Brain microvascular endothelial cell (primary cell): ENCODE data around the gene TNFRSF14.
A peak's percentile ranks its signal among the peaks of the same experiment; 100 is the strongest.

Experiments used
- DNase-seq: peaks from one replicate; pipeline ENCODE4 v3.0.0-alpha.2; 2020
- H3K27ac ChIP-seq: fragments of 250-450 bp; sonication (Bioruptor Pico); 2 replicates; pipeline ENCODE4 v1.5.1; 2020; ENCODE audit warnings: mild to moderate bottlenecking, moderate library complexity
- H3K27me3 ChIP-seq: fragments of 250-450 bp; sonication (Bioruptor Pico); replicated peaks from 2 replicates; pipeline ENCODE4 v1.5.1; 2020; ENCODE audit warnings: mild to moderate bottlenecking
- H3K36me3 ChIP-seq: fragments of 250-450 bp; sonication (Bioruptor Pico); replicated peaks from 2 replicates; pipeline ENCODE4 v1.5.1; 2020; ENCODE audit warnings: mild to moderate bottlenecking
- H3K4me3 ChIP-seq: 2 replicates; pipeline ENCODE4 v1.5.1; 2011; ENCODE audit warnings: low read depth, mild to moderate bottlenecking, control low read depth, low read length, moderate library complexity
- CTCF ChIP-seq: IDR thresholded peaks from 2 replicates; pipeline ENCODE4 v1.5.1; 2011; ENCODE audit warnings: low read depth, mild to moderate bottlenecking, moderate library complexity, low read length, control low read depth, inconsistent platforms; ENCODE audit errors: missing control alignments
- in situ Hi-C: cut with HindIII; loops from 2 replicates; pipeline ENCODE4 v1.10.0; 2017; ENCODE audit warnings: low sequenced_read_pairs, low pct_ligation_motif_present

TNFRSF14 gene

DNA sequence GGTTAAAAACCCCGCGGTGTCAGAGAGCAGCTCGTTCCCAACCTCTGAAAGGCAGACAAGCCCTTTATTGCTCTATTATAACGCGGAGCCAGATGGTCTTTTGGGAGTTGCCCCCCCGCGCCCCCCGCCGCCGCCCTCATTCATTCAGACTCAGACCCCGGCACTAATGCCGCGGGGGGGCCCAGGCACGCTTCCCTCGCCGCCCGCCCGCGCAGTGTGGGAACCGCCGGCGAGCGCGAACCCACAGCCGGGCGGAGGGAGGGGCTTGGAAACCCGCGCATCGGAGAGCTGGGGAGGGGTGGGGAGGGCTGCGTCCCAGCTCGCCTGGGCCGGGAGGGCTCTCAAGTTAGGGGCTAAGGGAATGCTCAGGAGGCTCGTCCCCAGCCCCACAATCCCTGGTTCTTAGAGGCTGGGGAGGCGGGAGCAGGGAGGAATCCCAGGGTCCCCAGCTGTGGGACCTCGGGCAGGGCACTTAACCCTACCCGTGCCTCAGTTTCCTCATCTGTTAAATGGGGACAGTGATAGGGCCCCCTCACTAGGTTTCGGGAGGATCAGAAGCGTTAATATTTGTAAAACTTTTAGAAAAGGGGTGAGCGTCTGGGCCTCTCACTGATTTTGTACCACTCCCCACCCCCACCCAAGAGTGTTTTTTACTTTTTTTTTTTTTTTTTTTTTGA is 15.2 kb upstream of the TNFRSF14 start:
- Histone ChIP-seq H3K27me3 (no peaks in the 10 kb centered on the region), H3K4me3 (no peak overlapping the region), H3K27ac (no peak overlapping the region), H3K36me3 (no peaks in the 10 kb centered on the region)
- no peak for TF ChIP-seq CTCF
- no peak for DNase-seq
- in situ Hi-C loops = no loop called here

- no peak for TF ChIP-seq CTCF
- no peaks in the 10 kb centered on the region for H3K36me3 ChIP-seq
- in situ Hi-C loops = no loop called here
- no peaks in the 10 kb centered on the region for H3K27me3 ChIP-seq
- H3K4me3 ChIP-seq = no peak overlapping the region
- H3K27ac ChIP-seq = no peak overlapping the region
- DNase-seq = no peak
Measured at GRCh38 chr1:2541619-2542245, 14.4 kb upstream of the TNFRSF14 start.

DNA sequence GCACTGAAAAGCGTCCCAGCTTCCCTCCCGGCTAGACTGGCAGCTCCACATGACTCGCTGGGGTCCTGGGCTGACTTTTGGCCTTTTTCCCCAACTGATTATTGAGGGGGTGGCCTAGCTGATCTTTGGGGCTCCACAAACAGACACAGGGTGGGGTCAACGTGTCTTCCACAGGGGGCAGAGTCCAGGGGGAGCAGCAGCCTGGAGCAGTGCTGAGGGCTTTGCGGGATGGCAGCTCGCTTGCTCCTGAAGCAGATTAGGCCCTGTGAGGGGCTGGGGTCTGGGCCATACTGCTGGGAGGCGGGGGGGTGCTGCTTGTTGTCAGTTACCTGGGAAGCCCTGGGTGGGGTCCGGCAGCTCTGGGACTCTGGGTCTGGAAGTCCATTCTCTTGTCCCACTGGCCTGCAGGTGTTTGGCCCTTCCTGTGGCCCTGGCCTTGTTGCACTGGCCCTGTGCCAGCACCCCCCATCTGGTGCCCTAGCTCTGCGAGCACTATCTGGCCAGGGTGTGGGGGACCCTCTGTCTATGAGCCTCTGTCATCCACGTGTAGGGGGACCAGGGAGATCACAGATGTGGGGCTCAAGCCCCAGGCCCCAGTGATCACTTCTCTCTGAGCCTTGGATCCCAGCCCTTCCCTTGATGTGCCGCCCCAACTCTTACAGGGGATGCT is 13.8 kb upstream of the TNFRSF14 start:
- in situ Hi-C loops = no loop called here
- H3K36me3 ChIP-seq = no peaks in the 10 kb centered on the region
- no peak overlapping the region for H3K27ac ChIP-seq
- no peaks in the 10 kb centered on the region for H3K27me3 ChIP-seq
- TF ChIP-seq CTCF = no peak
- no peak for DNase-seq
- H3K4me3 ChIP-seq = no peak overlapping the region

- no peak for DNase-seq
- peak; percentile 3 for TF ChIP-seq CTCF
- Histone ChIP-seq H3K27ac (peak overlapping the region; percentile 2), H3K4me3 (no peak overlapping the region), H3K27me3 (no peaks in the 10 kb centered on the region), H3K36me3 (no peaks in the 10 kb centered on the region)
- in situ Hi-C loops = no loop called here
Measured at GRCh38 chr1:2543543-2544092, 12.6 kb upstream of the TNFRSF14 start.

DNA sequence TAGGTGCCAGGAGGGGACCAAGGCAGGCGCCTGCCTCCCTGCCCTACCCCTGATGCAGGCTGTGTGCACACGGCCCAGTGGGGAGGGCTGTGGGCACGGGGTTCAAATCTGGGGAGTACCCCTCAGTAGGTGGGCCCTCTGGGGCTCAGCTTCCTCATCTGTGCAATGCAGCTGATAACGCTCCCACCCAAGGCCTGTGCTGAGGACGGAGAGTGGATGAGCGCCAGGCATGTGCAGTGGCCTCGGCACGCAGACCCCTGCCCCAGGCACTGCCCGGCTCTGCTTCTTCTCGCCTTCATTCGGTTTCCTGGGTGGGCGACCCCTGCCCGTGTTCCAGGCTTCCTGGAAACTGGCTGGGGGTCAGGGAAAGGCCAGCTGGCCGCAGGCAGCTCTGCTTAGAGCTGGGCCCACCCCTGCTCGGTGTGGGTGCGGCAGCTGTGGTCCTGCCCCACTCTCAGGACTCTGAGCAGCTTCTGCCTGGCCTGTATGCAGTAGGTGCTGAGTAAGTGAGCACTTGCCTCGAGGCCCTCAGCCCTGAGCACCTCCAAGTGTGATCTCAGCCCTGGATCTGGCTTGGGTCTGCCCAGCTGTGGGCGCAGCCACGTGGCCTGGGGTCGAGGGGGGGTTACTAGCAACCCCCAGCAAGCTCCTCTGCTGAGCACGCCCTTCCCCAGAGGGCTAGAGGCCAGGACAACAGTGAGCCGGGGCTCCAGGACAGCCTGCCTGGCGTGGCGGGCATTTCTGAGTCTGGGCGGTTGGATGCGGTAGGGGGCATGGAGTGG is 11.9 kb upstream of the TNFRSF14 start:
- no peaks in the 10 kb centered on the region for H3K27me3 ChIP-seq
- no peak overlapping the region for H3K4me3 ChIP-seq
- no peak for TF ChIP-seq CTCF
- peak overlapping the region; percentile 2 for H3K27ac ChIP-seq
- in situ Hi-C loops = no loop called here
- H3K36me3 ChIP-seq = no peaks in the 10 kb centered on the region
- DNase-seq = no peak
